ENCODE measurements around the gene SLC16A11. TPM values are rescaled to one million over a fixed set of nuclear protein-coding genes. Genes with fewer than 3 reads are reported as not detected.

The SLC16A11 gene
- total and polyA plus RNA-seq, 10 of the 15 experiments (the other 5 are each of a cell fraction or from before 2014, with no cell fraction given): 0.11 to 2.7 (median 0.84) TPM

- TF ChIP-seq HDGF (IDR thresholded peaks at IDR 0.05) (no peak), ASH2L (IDR thresholded peaks at IDR 0.05; ENCODE audit: borderline replicate concordance, low read depth) (no peak), NR2C1 (IDR thresholded peaks at IDR 0.05) (no peak), SUZ12 (IDR thresholded peaks at IDR 0.05; ENCODE audit: unreplicated experiment) (no peak), POLR2AphosphoS2 (IDR thresholded peaks at IDR 0.05; ENCODE audit: low read depth, low read length) (no peak; the same call in 1 of the 2 replicates), CBFB (IDR thresholded peaks at IDR 0.05; ENCODE audit: low read depth) (peak; percentile 84), USF2 (IDR thresholded peaks at IDR 0.05; ENCODE audit: borderline replicate concordance, low read depth, low read length) (no peak), MYB (IDR thresholded peaks at IDR 0.05; ENCODE audit: borderline replicate concordance, low read depth, low read length) (no peak), MTA3 (IDR thresholded peaks at IDR 0.05; ENCODE audit: borderline replicate concordance, low read length) (peak; percentile 55; the same call in 1 of the 2 replicates), ZBTB4 (CRISPR knock-in tag; IDR thresholded peaks at IDR 0.05) (no peak), NFYA (IDR thresholded peaks at IDR 0.05; ENCODE audit: borderline replicate concordance, low read depth, low read length) (no peak), YY1 (IDR thresholded peaks at IDR 0.05; ENCODE audit: low read depth, low read length) (no peak), EP300 (IDR thresholded peaks at IDR 0.05; ENCODE audit: borderline replicate concordance in 1 of 2, control insufficient read depth in 1 of 2, low read depth in 2 of 2, low read length in 2 of 2) (no peak), SMAD1 (IDR thresholded peaks at IDR 0.05; ENCODE audit: low read depth, partially characterized antibody) (peak; percentile 22), CUX1 (IDR thresholded peaks at IDR 0.05; ENCODE audit: insufficient replicate concordance, low read depth, low read length) (peak; percentile 10), SPI1 (IDR thresholded peaks at IDR 0.05; ENCODE audit: borderline replicate concordance, insufficient read depth, low read depth, low read length) (no peak)
Measured at GRCh38 chr17:7014995-7015958, 28.6 kb downstream of the SLC16A11 start (continued).

All from GM12878 (cell line).